ENCODE measurements around the gene CXCR6. TPM values are rescaled to one million over a fixed set of nuclear protein-coding genes. Genes with fewer than 3 reads are reported as not detected.

Gene CXCR6
- total and polyA plus RNA-seq, 12 donors = 0.17 to 1.2 (median 0.35) TPM; not detected in 4

DNA sequence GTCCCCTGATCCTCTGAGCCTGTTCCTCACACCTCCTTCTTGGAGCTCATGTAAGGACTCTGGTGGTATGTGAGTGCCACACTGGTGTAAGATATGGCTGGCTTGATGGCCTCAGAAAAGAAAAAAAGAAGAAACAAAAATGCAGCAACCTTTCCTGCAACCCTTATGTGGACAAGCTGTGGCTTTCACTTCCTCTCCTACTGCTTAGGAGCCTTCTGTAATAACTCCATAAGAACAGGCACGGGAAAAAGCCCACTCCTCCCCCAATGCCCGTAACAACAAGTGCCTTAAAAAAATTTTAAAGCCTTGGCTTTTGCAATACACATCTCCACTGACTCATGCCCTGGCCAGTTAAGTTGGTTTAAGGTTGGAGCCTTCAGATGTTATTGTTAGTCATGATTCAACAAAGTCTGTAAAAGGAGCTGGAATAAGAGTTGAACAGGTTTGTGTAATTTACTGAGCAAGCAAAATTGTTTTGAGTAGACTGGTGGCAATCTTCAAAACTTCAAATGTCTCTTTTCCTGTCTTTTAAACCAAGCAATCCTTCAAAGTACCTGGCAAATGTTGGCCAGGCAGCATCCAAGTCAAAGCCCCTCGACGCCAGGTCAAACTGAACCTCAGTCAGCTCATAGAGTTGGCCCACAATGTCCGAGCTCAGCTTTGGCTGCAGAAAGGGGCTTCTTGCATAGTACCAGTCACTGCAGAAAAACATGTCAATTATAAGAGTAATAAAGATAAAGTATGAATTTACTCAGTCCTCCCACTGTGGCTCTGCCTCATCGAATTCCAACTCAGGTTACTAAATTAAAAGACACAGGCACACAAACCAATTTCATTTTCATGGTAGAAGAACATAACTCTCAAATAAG, 29.5 kb downstream of the CXCR6 start:
- ATAC-seq (peak in 3 of 8 donors; percentile 43 to 64 (median 46)), DNase-seq (no peak)
- TF ChIP-seq CTCF (IDR thresholded peaks at IDR 0.05) = no peak
- H3K36me3 ChIP-seq = peaks cover 0 to 100% (median 61%) of the 10 kb centered on the region in 9 donors
- H3K4me3 ChIP-seq = no peak overlapping the region
- H3K27me3 ChIP-seq = no peaks in the 10 kb centered on the region
- H3K9me3 ChIP-seq = no peaks in the 10 kb centered on the region
- peak overlapping the region in 1 of 10 donors; percentile 70 for H3K27ac ChIP-seq
- WGBS, 2 donors = 85 to 89% methylated on average over 6 of the region's 6 CpGs
- intact Hi-C loops (cut with DNase I) = no loop called here
- peaks cover 0 to 49% (median 12%) of the 10 kb centered on the region in 9 donors for H3K4me1 ChIP-seq

DNA sequence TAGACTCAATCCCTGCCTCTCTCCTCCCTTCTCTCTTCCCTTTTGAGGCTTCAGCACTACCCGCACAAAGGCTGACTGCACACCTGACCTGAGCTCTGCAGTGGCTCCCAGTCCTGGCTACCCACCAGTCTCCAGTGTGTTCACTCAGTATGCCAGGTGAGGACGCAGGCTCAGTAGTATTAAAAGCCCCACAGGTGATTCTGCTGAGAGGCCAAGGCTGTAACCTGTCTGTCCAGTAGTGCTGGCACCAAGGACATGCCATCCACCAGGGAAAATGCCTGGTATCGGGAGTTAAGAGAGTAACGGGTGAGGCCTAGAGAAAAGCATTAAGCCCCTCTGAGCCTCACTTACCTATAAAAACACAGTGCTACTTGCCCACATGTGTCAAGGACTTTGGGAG, 31.4 kb downstream of the CXCR6 start:
- no peak for TF ChIP-seq CTCF (IDR thresholded peaks at IDR 0.05)
- intact Hi-C loops (cut with DNase I) = no loop called here
- Histone ChIP-seq H3K36me3 (peaks cover 0 to 99% (median 61%) of the 10 kb centered on the region in 9 donors), H3K27ac (peak overlapping the region in 1 of 10 donors; percentile 21), H3K9me3 (no peaks in the 10 kb centered on the region), H3K27me3 (no peaks in the 10 kb centered on the region), H3K4me1 (peaks cover 0 to 50% (median 0%) of the 10 kb centered on the region in 9 donors), H3K4me3 (no peak overlapping the region)
- 64 to 97% methylated on average over 4 of the region's 4 CpGs for WGBS, 2 donors
- DNase-seq (no peak), ATAC-seq (no peak)

- Histone ChIP-seq H3K4me1 (peaks cover 0 to 60% (median 0%) of the 10 kb centered on the region in 9 donors), H3K27ac (peak overlapping the region in 1 of 10 donors; percentile 71), H3K4me3 (no peak overlapping the region), H3K36me3 (peaks cover 0 to 99% (median 63%) of the 10 kb centered on the region in 9 donors), H3K27me3 (no peaks in the 10 kb centered on the region), H3K9me3 (no peaks in the 10 kb centered on the region)
- ATAC-seq = no peak
- no peak for TF ChIP-seq CTCF (IDR thresholded peaks at IDR 0.05)
- 72% methylated on average over 5 of the region's 5 CpGs for WGBS, 2 donors
- DNase-seq = no peak
- intact Hi-C loops (cut with DNase I) = no loop called here
Observed at GRCh38 chr3:45975686-45976085, 32.4 kb downstream of the CXCR6 start.

DNA sequence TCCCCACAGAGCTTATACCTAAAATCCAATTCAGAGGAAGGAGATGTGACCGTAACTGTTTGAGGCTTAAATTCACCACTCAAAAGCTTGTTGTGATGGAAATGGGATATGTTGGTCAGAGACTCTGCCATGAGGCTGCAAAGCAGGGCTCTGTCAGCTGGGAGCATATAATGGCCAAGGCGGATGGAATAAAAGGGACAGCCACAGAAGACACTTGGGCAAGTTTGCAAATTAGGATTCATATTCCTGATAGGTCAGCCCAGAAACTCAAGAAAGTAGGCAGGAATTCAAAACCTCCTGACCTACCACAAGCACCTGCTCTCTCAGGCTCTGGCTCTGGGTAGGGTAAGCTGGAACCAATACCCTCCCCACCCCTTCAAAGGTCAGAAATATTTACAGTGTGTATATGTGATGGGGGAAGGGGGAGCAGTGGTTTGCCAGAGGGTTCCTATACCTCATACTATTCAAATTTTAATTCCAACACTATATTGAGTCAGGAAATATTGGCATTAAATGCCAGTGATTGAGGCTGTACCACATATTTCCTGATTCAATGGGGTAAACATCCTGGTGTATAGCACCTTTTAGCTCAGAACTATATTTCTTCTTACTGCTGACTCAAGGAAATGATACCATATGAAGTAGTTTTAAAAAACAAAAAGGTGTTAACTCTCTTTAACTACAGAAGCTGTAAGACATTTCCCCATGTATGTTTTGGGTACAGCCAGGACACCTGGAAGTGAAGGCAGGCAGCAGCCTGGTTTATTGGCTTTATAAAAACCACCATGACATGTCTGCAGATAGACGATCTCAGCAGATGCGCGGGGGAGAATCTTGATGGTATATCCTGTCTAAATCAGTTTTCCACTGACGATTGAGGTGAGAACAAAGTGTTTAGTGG, 33.2 kb downstream of the CXCR6 start:
- no peaks in the 10 kb centered on the region for H3K9me3 ChIP-seq
- WGBS, 2 donors = 77 to 83% methylated on average over 6 of the region's 6 CpGs
- peak overlapping the region in 1 of 10 donors; percentile 71 for H3K27ac ChIP-seq
- no peak for TF ChIP-seq CTCF (IDR thresholded peaks at IDR 0.05)
- DNase-seq (no peak), ATAC-seq (no peak)
- peaks cover 0 to 99% (median 70%) of the 10 kb centered on the region in 9 donors for H3K36me3 ChIP-seq
- intact Hi-C loops (cut with DNase I) = no loop called here
- H3K4me1 ChIP-seq = peaks cover 0 to 67% (median 5%) of the 10 kb centered on the region in 9 donors
- H3K27me3 ChIP-seq = no peaks in the 10 kb centered on the region
- no peak overlapping the region for H3K4me3 ChIP-seq

Measured in heart right ventricle (tissue), 16 donors.